HepG2 (cell line): ENCODE measurements around the gene CYP2A7. TPM values are rescaled to one million over a fixed set of nuclear protein-coding genes. Genes with fewer than 3 reads are reported as not detected.
A peak's percentile ranks its signal among the peaks of the same experiment; 100 is the strongest.

ENCODE experiments used
- CC2D1A ChIP-seq: sonication (generic); formaldehyde crosslinking; IDR thresholded peaks from 2 replicates; pipeline ENCODE4 v1.8.1; 2023; ENCODE audit warnings: mild to moderate bottlenecking, missing genetic modification reagents
- DMTF1 ChIP-seq: sonication (generic); formaldehyde crosslinking; IDR thresholded peaks from 2 replicates; pipeline ENCODE4 v1.4.0; 2020; ENCODE audit warnings: mild to moderate bottlenecking, missing genetic modification reagents
- ETV6 ChIP-seq: sonication (generic); formaldehyde crosslinking; conservative IDR thresholded peaks from 2 replicates; pipeline ENCODE4 v1.4.0; 2020; ENCODE audit warnings: missing genetic modification reagents
- KDM4B ChIP-seq: sonication (generic); formaldehyde crosslinking; IDR thresholded peaks from 2 replicates; pipeline ENCODE4 v1.4.0; 2020; ENCODE audit warnings: missing genetic modification reagents
- KLF16 ChIP-seq, 2 experiments: sonication (generic) in 1 of 2; formaldehyde crosslinking in 1 of 2; IDR thresholded peaks; 2 replicates each; pipeline versions ENCODE4 v1.6.1 to v1.8.0; 2016 to 2023; ENCODE audit warnings: missing genetic modification reagents in 2 of 2, missing compliant biosample characterization in 1 of 2
- MED8 ChIP-seq: sonication (generic); formaldehyde crosslinking; IDR thresholded peaks from 2 replicates; pipeline ENCODE4 v1.8.1; 2023; ENCODE audit warnings: mild to moderate bottlenecking, missing genetic modification reagents; ENCODE audit not compliant: insufficient replicate concordance
- NR2F2 ChIP-seq: IDR thresholded peaks from 2 replicates; pipeline ENCODE4 v1.6.1; 2012; ENCODE audit warnings: low read depth, inconsistent platforms, borderline replicate concordance
- SNAI1 ChIP-seq: sonication (generic); formaldehyde crosslinking; IDR thresholded peaks from 2 replicates; pipeline ENCODE4 v1.5.0; 2020; ENCODE audit warnings: mild to moderate bottlenecking, missing genetic modification reagents, borderline replicate concordance
- TBX2 ChIP-seq: sonication (generic); formaldehyde crosslinking; IDR thresholded peaks from 2 replicates; pipeline ENCODE4 v1.5.0; 2020; ENCODE audit warnings: missing genetic modification reagents, mild to moderate bottlenecking, borderline replicate concordance
- THAP9 ChIP-seq: sonication (generic); formaldehyde crosslinking; IDR thresholded peaks from 2 replicates; pipeline ENCODE4; 2020; ENCODE audit warnings: missing genetic modification reagents, mild to moderate bottlenecking, borderline replicate concordance
- TIGD3 ChIP-seq: sonication (generic); formaldehyde crosslinking; IDR thresholded peaks from 2 replicates; pipeline ENCODE4 v1.5.1; 2020; ENCODE audit warnings: mild to moderate bottlenecking, missing genetic modification reagents, borderline replicate concordance
- TSC22D2 ChIP-seq: sonication (generic); formaldehyde crosslinking; IDR thresholded peaks from 2 replicates; pipeline ENCODE4 v1.5.1; 2020; ENCODE audit warnings: missing genetic modification reagents, mild to moderate bottlenecking, borderline replicate concordance
- YEATS2 ChIP-seq: sonication (generic); formaldehyde crosslinking; IDR thresholded peaks from 2 replicates; pipeline ENCODE4 v1.4.0; 2020; ENCODE audit warnings: missing genetic modification reagents, borderline replicate concordance
- ZBTB44 ChIP-seq: sonication (generic); formaldehyde crosslinking; IDR thresholded peaks from 2 replicates; pipeline ENCODE4 v1.4.0; 2020; ENCODE audit warnings: missing genetic modification reagents
- ZFP62 ChIP-seq: sonication (generic); formaldehyde crosslinking; IDR thresholded peaks from 2 replicates; pipeline ENCODE4 v1.4.0; 2020; ENCODE audit warnings: missing genetic modification reagents
- ZNF101 ChIP-seq: sonication (generic); formaldehyde crosslinking; IDR thresholded peaks from 2 replicates; pipeline ENCODE4 v1.4.0; 2020; ENCODE audit warnings: mild to moderate bottlenecking, low read depth, missing genetic modification reagents, borderline replicate concordance
- ZNF446 ChIP-seq: sonication (generic); formaldehyde crosslinking; IDR thresholded peaks from 2 replicates; pipeline ENCODE4 v1.5.0; 2020; ENCODE audit warnings: mild to moderate bottlenecking, missing genetic modification reagents
- ZNF451 ChIP-seq: sonication (generic); formaldehyde crosslinking; IDR thresholded peaks from 2 replicates; pipeline ENCODE4 v1.5.0; 2020; ENCODE audit warnings: mild to moderate bottlenecking, missing genetic modification reagents
- ZNF644 ChIP-seq: IDR thresholded peaks from 2 replicates; pipeline ENCODE4 v1.6.1; 2016; ENCODE audit warnings: low read depth
- ZNF788 ChIP-seq: sonication (generic); formaldehyde crosslinking; IDR thresholded peaks from 2 replicates; pipeline ENCODE4 v1.5.0; 2020; ENCODE audit warnings: mild to moderate bottlenecking, missing genetic modification reagents, borderline replicate concordance
- polyA plus RNA-seq, 8 experiments: library from polyadenylated mRNA; depleted of rRNA in 3 of 8; stranded (reverse) in 7 of 8; unstranded in 1 of 8; fragments of >200 nt; fragmentation: Illumina TruSeq in 4 of 8; extraction: Trizol in 4 of 8; gene quantifications; 2 replicates each; pipeline versions ENCODE4 v1.2.1 to v1.2.3, GENCODE V29; 2011 to 2016; ENCODE audit warnings: low read depth in 4 of 8, missing spikeins in 1 of 8, mixed read lengths in 1 of 8; ENCODE audit not compliant: insufficient read depth in 1 of 8
- total RNA-seq, 5 experiments: library from RNA; depleted of rRNA; stranded (reverse); fragments of >200 nt; fragmentation: Illumina TruSeq; extraction: Trizol; gene quantifications; 2 replicates each; pipeline ENCODE4 v1.2.3, GENCODE V29; 2016; ENCODE audit warnings: low read depth in 1 of 5

The CYP2A7 gene
- total and polyA plus RNA-seq, 2 of the 13 experiments (the other 11 are each of a cell fraction or from before 2014, with no cell fraction given), result not detected

GRCh38 chr19:40921005-40921897 is 39.2 kb upstream of the CYP2A7 start (continued):
- TF ChIP-seq ETV6 (CRISPR knock-in tag) (no peak; the same call in 1 of the 2 replicates), DMTF1 (CRISPR knock-in tag) (no peak), TSC22D2 (CRISPR knock-in tag) (no peak), KDM4B (CRISPR knock-in tag) (no peak), ZNF788 (CRISPR knock-in tag) (peak; percentile 67; the same call in 1 of the 2 replicates), ZNF101 (CRISPR knock-in tag) (0 out of 2 replicates have a peak, but pooled peaks have one; percentile 81), ZNF446 (CRISPR knock-in tag) (no peak), NR2F2 (peak; percentile 99), TIGD3 (CRISPR knock-in tag) (0 out of 2 replicates have a peak, but pooled peaks have one; percentile 64), TBX2 (CRISPR knock-in tag) (peak; percentile 100), ZNF644 (CRISPR knock-in tag) (no peak), KLF16 (CRISPR knock-in tag; IDR thresholded peaks at IDR 0.05) (peak in 1 of 2 experiments; percentile 67; a peak in 1 of 4 replicates), YEATS2 (CRISPR knock-in tag) (peak; percentile 62; the same call in 1 of the 2 replicates), ZBTB44 (CRISPR knock-in tag) (no peak), CC2D1A (no peak), MED8 (no peak), SNAI1 (CRISPR knock-in tag) (no peak), ZFP62 (CRISPR knock-in tag) (no peak), ZNF451 (CRISPR knock-in tag) (no peak), THAP9 (peak; percentile 37; the same call in 1 of the 2 replicates)
